NCI-H774 (cell line): ENCODE results near the gene ADAT3.

Experiments used
- DNase-seq: peaks from one replicate; lab custom pipeline; 2025; lab: John Stamatoyannopoulos, UW

The ADAT3 gene

GRCh38 chr19:1905110-1905862, at the start of gene ADAT3, which contains the start of gene SCAMP4:
ADAT3 (plus strand) TSS chr19:1905399; CDS start chr19:1912048, 6,649 bp downstream.
SCAMP4 (plus strand) TSS chr19:1905399; CDS start chr19:1915020, 9,621 bp downstream.
- DNase-seq, result peak; percentile 98

GRCh38 chr19:1855828-1856255, 49.4 kb upstream of the ADAT3 start:
- no peak for DNase-seq

- DNase-seq, result no peak
Measured at GRCh38 chr19:1856345-1856697, 48.9 kb upstream of the ADAT3 start.

GRCh38 chr19:1856698-1857603, 48.2 kb upstream of the ADAT3 start:
- DNase-seq, result no peak

GRCh38 chr19:1857648-1858326, 47.4 kb upstream of the ADAT3 start:
- no peak for DNase-seq

- no peak for DNase-seq
Measured at GRCh38 chr19:1858412-1859081, 46.7 kb upstream of the ADAT3 start.

- DNase-seq, result no peak
Measured at GRCh38 chr19:1859331-1859781, 45.8 kb upstream of the ADAT3 start.

- DNase-seq, result no peak
Measured at GRCh38 chr19:1860042-1860775, 45.0 kb upstream of the ADAT3 start.

- no peak for DNase-seq
Measured at GRCh38 chr19:1860821-1861598, 44.2 kb upstream of the ADAT3 start.

- DNase-seq, result no peak
Measured at GRCh38 chr19:1861599-1862031, 43.6 kb upstream of the ADAT3 start.

- no peak for DNase-seq
Measured at GRCh38 chr19:1862068-1862423, 43.2 kb upstream of the ADAT3 start.

GRCh38 chr19:1862424-1863327, 42.5 kb upstream of the ADAT3 start:
- DNase-seq, result peak; percentile 9

- DNase-seq, result no peak
Measured at GRCh38 chr19:1863328-1863637, 41.9 kb upstream of the ADAT3 start, which contains the start of gene KLF16. KLF16 (minus strand) TSS chr19:1863579; CDS start chr19:1863497, 82 bp downstream.

GRCh38 chr19:1863638-1864479, 41.3 kb upstream of the ADAT3 start:
- DNase-seq, result peak; percentile 97

- peak; percentile 53 for DNase-seq
Measured at GRCh38 chr19:1864480-1865171, 40.6 kb upstream of the ADAT3 start.

- no peak for DNase-seq
Measured at GRCh38 chr19:1865172-1866010, 39.8 kb upstream of the ADAT3 start.
